ENCODE results near the gene ZNF276.

GRCh38 chr16:89706518-89707260 lies 14.6 kb upstream of the ZNF276 start:
- no peak for TF ChIP-seq EZH2 (IDR thresholded peaks at IDR 0.05; ENCODE audit: borderline replicate concordance, low read depth, low read length, severe bottlenecking)
- no peak for TF ChIP-seq CTCF (IDR thresholded peaks at IDR 0.05; ENCODE audit: borderline replicate concordance, extremely low read depth, low read length, poor library complexity, severe bottlenecking)
